Ovary (tissue), 9 donors: Measurements from ENCODE around the gene RERE. TPM values are rescaled to one million over a fixed set of nuclear protein-coding genes. Genes with fewer than 3 reads are reported as not detected.

Source experiments
- DNase-seq, 5 donors: peaks; one replicate each; pipeline ENCODE4 v3.0.0-alpha.2; 2019 to 2020
- H3K27ac ChIP-seq, 2 donors: fragments of 200-600 bp; one replicate each; pipeline versions ENCODE4 v1.5.1 to v1.8.0; 2019 to 2022
- H3K27me3 ChIP-seq: fragments of 200-600 bp; one replicate; pipeline ENCODE4 v1.8.0; 2022
- H3K36me3 ChIP-seq: fragments of 200-600 bp; sonication (generic); one replicate; pipeline ENCODE4 v1.5.1; 2019
- H3K4me1 ChIP-seq: one replicate; pipeline ENCODE4 v1.8.1; 2013; ENCODE audit warnings: mild to moderate bottlenecking, moderate library complexity; ENCODE audit not compliant: insufficient read depth
- H3K4me3 ChIP-seq: fragments of 200-600 bp; sonication (generic); one replicate; pipeline ENCODE4 v1.5.1; 2017
- H3K9me3 ChIP-seq, 2 donors: fragments of 200-600 bp in 1 of 2; sonication (generic) in 1 of 2; one replicate each; pipeline versions ENCODE4 v1.5.1 to v1.8.1; 2013 to 2019; ENCODE audit warnings: mild to moderate bottlenecking in 1 of 2, moderate library complexity in 1 of 2
- CTCF ChIP-seq, 3 donors: fragments of 450-650 bp in 2 of 3; fragments of 200-600 bp in 1 of 3; IDR thresholded peaks; one replicate each; pipeline versions ENCODE4 v1.5.1 to v1.8.0; 2016 to 2022; ENCODE audit warnings: antibody characterized with exemption in 3 of 3, mild to moderate bottlenecking in 1 of 3
- EP300 ChIP-seq: sonication (generic); formaldehyde crosslinking; IDR thresholded peaks from one replicate; pipeline ENCODE4 v1.6.1; 2017; ENCODE audit warnings: antibody characterized with exemption
- POLR2A ChIP-seq: fragments of 450-650 bp; IDR thresholded peaks from one replicate; pipeline ENCODE4 v1.6.1; 2017; ENCODE audit warnings: antibody characterized with exemption, mild to moderate bottlenecking, moderate library complexity
- WGBS, 3 donors: extraction: QIAGEN DNeasy Blood & Tissue Kit in 1 of 3; methylation state at CpG; one replicate each; pipeline versions ENCODE4 v1.1.5 to v1.1.7; 2013 to 2017; 5-methylcytosine and 5-hydroxymethylcytosine counted together
- intact Hi-C, 4 donors: fragments of 100-400 bp; cut with DNase I; formaldehyde crosslinking; loops; one replicate each; pipeline versions ENCODE4 v1.11.0 to v1.15.1; 2022 to 2023
- polyA plus RNA-seq, 2 donors: library from polyadenylated mRNA; stranded (reverse); fragments of 200-250 nt in 1 of 2; fragments of 350-450 nt in 1 of 2; fragmentation: Illumina TruSeq in 1 of 2; extraction: RNeasy Lipid Tissue Mini Kit (QIAGEN cat#74804) in 1 of 2; gene quantifications; one replicate each; pipeline ENCODE4 v1.2.3, GENCODE V29; 2013 to 2014
- total RNA-seq, 7 donors: library from RNA; depleted of rRNA in 2 of 7; stranded (reverse); fragments of >200 nt in 2 of 7; fragmentation: NEBNext Ultra II Directional in 3 of 7; extraction: Animal tissue kit (Norgen Biotek cat#: 25700) in 3 of 7; gene quantifications; one replicate each; pipeline versions ENCODE4 v1.1.0 to v1.2.4, GENCODE V29; 2016 to 2023
- donor health status: DM: no; HTN: no; CAD: no; lungs with moderate emphysema.
- donor health status: DM: no; HTN: no; CAD: no.
- donor health status: Bipolar disorder and iron deficiency.
- donor health status: DM: yes; HTN: yes; CAD: no.
- donor health status: DM: no; HTN: no; CAD: no.
- donor health status: DM: yes; HTN: yes; CAD: no.

The RERE gene
- total and polyA plus RNA-seq, 9 donors: 36.7 to 119 (median 114) TPM

GRCh38 chr1:8334106-8334851 lies 483.2 kb downstream of the RERE start:
- Histone ChIP-seq H3K4me3 (no peak overlapping the region), H3K9me3 (no peaks in the 10 kb centered on the region), H3K4me1 (no peaks in the 10 kb centered on the region), H3K27me3 (no peaks in the 10 kb centered on the region), H3K27ac (no peak overlapping the region), H3K36me3 (no peaks in the 10 kb centered on the region)
- DNase-seq: no peak
- TF ChIP-seq POLR2A: no peak
- TF ChIP-seq EP300: no peak
- no peak for TF ChIP-seq CTCF (IDR thresholded peaks at IDR 0.05)
- 89 to 95% (median 94%) methylated on average over 24 of the region's 24 CpGs for WGBS, 3 donors
- intact Hi-C loops: no loop called here

- Histone ChIP-seq H3K4me1 (no peaks in the 10 kb centered on the region), H3K27ac (no peak overlapping the region), H3K4me3 (no peak overlapping the region), H3K27me3 (no peaks in the 10 kb centered on the region), H3K9me3 (no peaks in the 10 kb centered on the region), H3K36me3 (no peaks in the 10 kb centered on the region)
- intact Hi-C loops: no loop called here
- TF ChIP-seq EP300: no peak
- no peak for TF ChIP-seq CTCF (IDR thresholded peaks at IDR 0.05)
- TF ChIP-seq POLR2A: no peak
- 90 to 97% (median 95%) methylated on average over 16 of the region's 16 CpGs for WGBS, 3 donors
- no peak for DNase-seq
Observed at GRCh38 chr1:8333246-8333987, 484.0 kb downstream of the RERE start.

- Histone ChIP-seq H3K36me3 (no peaks in the 10 kb centered on the region), H3K4me1 (no peaks in the 10 kb centered on the region), H3K27ac (no peak overlapping the region), H3K9me3 (no peaks in the 10 kb centered on the region), H3K4me3 (no peak overlapping the region), H3K27me3 (no peaks in the 10 kb centered on the region)
- WGBS, 3 donors: 89 to 90% (median 90%) methylated on average over 16 of the region's 16 CpGs
- TF ChIP-seq CTCF (IDR thresholded peaks at IDR 0.05): no peak
- no peak for TF ChIP-seq EP300
- TF ChIP-seq POLR2A: no peak
- intact Hi-C loops: no loop called here
- DNase-seq: no peak
Observed at GRCh38 chr1:8332806-8333205, 484.6 kb downstream of the RERE start.

GRCh38 chr1:8330271-8331125 lies 486.9 kb downstream of the RERE start:
- WGBS, 3 donors: 92 to 93% (median 93%) methylated on average over 47 of the region's 47 CpGs

More at GRCh38 chr1:8330271-8331125, 486.9 kb downstream of the RERE start:
- Histone ChIP-seq H3K27ac (no peak overlapping the region), H3K27me3 (no peaks in the 10 kb centered on the region), H3K9me3 (no peaks in the 10 kb centered on the region), H3K4me1 (no peaks in the 10 kb centered on the region), H3K36me3 (no peaks in the 10 kb centered on the region), H3K4me3 (no peak overlapping the region)
- intact Hi-C loops: no loop called here
- TF ChIP-seq EP300 (no peak), CTCF (IDR thresholded peaks at IDR 0.05) (no peak), POLR2A (no peak)
- DNase-seq: peak in 3 of 5 donors; percentile 25 to 38 (median 33)
